Fibroblast of the conjunctiva (primary cell): ENCODE data around the gene NGEF.
A peak's percentile ranks its signal among the peaks of the same experiment; 100 is the strongest.

Experiments used
- DNase-seq: peaks from one replicate; pipeline ENCODE4 v3.0.0-alpha.2; 2010; ENCODE audit warnings: low read depth

The NGEF gene

DNA sequence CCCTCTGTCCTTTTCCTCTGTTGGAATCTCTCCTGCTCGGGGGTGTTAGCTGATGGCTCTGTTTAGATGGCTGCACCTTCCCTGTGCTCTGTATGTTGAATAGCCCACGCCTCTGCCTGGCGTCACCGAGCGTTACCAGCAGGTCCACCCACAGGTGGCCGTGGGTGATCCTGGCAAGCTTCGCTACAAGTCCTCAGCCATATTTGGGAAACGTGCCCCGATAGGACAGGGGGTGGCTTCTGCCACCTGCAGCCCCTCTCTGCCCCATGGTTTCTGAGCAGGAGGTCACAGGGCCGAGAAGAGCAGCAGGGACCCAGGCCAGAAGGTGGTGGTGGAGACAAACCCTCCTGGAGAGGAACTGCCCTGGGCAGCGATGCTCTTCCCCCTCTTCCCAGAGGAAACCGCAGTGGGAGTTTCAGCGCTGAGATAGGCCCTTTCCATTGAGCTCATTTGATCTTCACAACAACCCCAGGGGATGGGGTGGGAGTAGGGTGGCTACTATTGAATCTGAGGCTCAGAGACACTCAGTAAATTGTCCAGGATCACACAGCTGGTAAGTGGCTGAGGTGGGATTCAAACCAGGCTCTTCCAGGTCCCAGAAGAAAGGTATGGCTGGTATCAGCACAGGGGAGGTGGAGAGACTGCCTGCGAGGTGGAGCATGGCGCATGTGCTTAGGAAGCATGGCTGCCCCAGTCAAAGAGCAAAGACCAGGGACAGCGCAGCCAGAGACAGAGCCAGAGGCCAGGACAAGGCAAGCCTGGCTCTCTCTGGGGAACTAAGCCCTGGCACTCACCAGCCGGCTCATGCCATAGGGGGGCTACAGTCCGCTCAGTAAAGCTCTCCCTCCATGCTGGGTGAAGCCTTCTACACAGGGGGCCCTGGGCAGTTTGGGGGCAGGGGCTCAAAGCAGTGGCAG is 15.0 kb downstream of the NGEF start:
- no peak for DNase-seq

- no peak for DNase-seq
Measured at GRCh38 chr2:232994446-232994845, 18.6 kb downstream of the NGEF start.

DNA sequence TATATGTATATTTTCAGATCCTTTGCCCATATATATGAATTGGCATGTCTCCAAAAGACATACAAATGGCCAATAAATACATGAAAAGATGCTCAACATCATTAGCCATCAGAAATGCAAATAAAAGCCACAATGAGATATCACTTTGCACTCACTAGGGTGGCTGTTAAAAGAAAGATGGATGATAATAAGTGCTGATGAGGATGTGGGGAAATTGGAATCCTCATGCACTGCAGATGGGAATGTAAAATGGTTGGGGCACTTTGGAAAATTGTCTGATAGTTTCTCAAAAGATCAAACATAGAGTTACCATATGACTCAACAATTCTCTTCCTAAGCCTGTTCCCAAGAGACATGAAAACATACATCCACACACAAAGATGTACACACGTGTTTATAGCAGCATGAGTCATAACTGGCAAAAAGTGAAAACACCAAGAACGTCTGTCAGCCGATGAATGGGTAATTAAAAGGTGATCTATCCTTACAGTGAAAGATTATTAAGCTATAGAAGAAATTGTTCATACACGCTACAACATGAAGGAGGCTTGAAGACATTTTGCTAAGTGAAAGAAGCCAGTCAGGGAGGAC is 19.7 kb downstream of the NGEF start:
- DNase-seq, result no peak

DNA sequence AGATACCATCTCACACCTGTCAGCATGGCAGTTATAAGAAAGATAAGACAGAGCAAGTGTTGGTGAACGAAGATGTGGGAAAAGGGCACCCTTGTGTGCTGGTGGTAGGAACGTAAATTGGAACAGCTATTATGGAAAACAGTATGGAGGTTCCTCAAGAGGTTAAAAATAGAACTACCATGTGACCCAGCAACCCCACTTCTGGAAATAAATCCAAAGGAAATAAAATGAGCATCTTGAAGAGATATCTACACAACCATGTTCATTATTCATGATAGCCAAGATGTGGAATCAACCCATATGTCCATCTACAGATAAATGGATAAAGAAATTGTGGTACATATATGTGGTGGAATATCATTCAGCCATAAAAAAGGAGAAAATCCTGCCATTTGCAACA is 26.9 kb downstream of the NGEF start:
- DNase-seq, result no peak

- no peak for DNase-seq
Measured at GRCh38 chr2:232984451-232985207, 28.4 kb downstream of the NGEF start.

DNA sequence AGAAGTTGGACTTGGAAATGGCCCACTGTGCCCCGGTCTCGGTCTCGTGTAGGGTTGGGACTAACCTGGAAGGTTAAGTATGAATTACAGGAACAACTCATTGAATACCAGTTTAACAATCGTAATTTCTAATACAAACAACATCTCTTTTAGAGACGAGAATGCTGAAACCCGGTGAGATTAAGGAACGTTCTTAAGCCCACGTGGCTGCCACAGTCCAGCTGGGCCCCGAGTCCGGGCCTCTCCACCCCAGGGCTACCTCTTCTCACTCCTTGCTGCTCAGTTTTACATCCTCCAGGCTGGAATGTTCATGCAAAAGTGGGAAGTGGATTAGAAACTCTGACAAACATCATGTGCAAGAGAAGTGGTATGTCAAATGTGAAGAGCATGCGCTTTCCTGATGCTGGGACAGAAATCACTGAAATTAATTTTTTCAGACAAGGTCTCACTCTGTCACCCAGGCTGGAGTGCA is 29.4 kb downstream of the NGEF start:
- no peak for DNase-seq

DNA sequence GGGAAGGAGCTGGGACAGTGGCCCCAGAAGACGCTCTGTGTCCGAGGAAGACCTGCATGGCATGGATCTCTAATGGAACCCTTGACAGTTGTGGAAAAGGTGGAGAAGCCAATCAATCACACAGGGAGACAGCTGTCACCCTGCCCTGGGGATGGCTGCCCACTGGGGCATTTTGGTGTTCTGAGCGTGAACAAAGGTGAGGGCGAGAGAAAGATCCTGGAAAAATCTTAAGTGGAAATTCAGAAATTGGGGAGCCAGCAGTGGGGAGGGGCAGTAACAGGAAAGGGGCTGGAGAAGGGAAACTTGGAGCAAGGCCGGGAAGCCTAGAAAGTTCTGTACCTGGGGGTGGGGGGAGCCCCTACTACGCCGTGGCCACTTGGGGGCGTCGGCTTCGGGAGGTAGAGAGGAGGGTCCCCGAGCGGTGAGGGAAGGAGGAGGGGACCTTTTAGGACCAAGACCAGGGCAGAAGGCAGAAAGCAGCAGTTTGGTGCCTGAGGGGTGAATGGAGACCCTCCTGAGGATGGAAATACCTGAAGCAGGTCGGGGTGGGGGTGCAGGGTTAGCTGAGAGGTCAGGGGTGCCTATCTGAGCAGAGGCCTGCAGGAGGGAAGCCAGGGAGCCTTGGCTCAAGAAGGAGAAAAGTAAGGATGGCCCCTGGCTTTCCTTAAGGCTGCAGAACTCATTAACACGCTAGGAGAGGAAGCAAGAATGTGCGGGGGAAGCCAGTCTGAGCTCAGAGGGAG is 30.0 kb downstream of the NGEF start:
- no peak for DNase-seq

DNA sequence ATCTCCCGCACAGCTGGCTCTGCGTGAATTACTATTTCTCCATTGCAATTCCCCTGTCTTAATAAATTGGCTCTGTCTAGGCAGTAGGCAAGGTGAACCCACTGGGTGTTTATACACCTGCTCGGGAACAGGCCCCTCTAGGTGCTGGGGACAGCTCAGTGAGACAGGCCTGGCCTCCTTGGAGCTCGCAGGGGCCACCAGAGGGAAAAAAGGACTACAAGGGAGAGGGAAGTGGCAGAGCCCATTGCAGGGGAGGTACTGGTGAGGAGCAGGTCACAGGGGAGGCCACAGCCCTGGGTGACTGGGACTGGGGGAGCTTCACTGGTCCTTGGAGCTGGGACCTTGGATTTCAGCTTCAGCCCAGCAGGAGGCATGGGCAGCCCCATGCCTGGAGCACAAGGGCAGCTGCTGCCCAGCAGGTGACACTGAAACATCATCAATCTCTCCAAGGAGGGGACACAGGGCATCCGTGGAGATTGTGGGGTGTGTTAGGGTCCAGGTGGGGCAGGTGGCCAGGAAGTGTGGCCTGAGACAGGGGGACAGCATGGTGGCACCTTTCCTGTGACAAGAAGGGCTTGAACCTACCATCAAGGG is 31.2 kb downstream of the NGEF start:
- DNase-seq, result no peak

DNA sequence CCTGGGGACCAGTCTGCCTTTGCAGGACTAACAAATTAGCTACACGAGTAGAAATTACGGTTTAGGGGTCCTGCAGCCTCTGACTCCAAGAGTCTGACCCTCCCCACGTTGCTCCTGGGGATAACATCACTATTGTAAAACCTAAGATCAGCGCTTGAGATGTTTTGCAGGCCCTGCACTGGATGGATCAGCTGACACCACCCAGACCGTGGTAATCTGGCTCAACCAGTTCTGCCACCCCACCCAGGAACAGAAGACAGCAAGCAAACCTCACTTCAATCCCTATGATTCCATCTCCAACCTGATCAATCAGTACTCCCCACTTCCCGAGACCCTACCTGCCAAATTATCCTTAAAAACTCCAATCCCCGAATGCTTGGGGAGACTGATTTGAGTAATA is 31.7 kb downstream of the NGEF start:
- DNase-seq, result no peak

- no peak for DNase-seq
Measured at GRCh38 chr2:232980683-232981082, 32.4 kb downstream of the NGEF start.

- DNase-seq, result peak; percentile 27
Measured at GRCh38 chr2:232979871-232980461, 33.1 kb downstream of the NGEF start.

DNA sequence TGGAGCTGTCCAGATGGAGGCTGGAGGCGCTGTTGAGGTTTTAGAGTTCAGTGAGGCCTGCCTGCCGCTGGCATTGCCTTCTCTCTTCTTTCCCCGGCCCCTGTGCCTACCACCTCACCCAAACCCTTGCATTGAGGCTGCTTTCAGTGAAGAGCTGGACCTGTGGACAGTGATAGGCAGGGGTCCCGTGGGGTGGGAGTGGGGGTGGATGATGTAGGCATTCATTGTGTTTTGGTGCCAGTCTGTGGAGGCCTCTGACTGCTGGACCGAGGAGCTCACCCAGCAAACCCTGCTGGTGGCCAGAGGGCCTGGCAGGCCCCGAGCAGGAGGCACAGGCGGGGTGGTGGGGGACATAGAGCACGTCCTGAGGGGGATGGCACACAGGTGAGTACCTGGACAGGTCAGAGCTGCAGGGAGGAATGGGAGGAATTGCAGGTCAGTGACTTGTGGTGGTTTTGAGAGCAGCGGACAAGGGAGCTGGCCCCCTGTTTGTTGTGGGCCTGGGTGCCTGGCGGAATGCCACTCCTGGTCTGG is 35.6 kb downstream of the NGEF start:
- DNase-seq, result no peak

DNA sequence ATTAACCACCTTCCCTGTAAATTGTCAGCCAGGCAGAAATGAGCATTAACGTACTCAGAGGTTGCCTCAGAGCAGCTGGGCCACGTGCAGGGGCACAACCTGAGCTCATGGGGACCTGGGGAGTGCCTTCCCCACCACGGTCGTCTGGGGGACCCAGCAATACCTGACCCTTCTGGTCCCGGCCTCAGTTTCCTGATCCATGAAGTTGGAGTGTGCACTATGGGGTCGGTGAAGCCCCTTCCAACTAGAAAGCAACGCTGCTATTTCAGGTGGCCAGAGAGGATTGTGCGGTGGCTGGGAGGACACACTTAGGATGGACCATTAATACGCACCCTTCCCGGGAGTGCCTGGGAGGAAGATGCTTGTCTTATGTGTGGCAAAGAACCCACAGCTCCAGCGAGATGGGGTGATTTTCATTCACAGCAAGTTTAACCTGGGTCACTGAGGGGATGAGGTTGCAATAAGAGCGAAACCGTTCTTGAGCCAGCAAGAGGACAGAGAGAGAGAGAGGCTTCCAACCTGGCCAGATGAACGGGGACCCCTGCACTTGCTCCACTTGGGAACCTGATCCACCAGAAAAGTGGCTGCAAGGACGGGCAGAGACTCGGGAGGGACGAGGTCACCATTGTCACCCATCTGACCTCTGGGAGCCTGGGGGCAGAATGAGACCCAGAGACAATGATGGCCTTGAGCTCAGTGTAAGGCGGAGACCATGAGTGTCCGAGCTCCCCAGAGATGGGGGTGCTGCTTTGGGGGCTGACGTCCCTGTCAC is 36.2 kb downstream of the NGEF start:
- DNase-seq, result no peak

- DNase-seq, result no peak
Measured at GRCh38 chr2:232976176-232976575, 36.9 kb downstream of the NGEF start.

- DNase-seq, result no peak
Measured at GRCh38 chr2:232974396-232974795, 38.7 kb downstream of the NGEF start.

- no peak for DNase-seq
Measured at GRCh38 chr2:232973796-232974195, 39.3 kb downstream of the NGEF start.

GRCh38 chr2:232973011-232973735 is 39.9 kb downstream of the NGEF start:
- DNase-seq, result no peak

- no peak for DNase-seq
Measured at GRCh38 chr2:232971744-232972143, 41.3 kb downstream of the NGEF start.

DNA sequence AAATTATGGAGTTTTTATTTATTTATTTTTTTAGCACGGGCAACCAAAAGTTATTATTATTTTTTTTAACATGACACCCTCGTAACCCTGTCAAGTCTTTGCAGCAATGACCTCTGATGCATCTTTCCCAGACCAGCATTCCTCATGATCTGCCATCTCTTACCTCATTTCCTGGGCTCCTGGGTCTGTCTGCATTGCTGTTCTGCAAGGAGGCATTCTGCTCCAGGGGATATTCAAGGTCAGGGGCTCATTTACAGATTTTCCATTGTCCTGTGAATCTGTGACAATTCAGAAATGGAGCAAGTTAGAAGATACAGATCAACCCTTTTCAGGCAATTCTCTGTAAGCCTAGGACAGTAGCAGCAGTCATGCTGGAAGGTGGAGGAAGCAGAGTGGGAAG is 43.0 kb downstream of the NGEF start:
- no peak for DNase-seq

DNA sequence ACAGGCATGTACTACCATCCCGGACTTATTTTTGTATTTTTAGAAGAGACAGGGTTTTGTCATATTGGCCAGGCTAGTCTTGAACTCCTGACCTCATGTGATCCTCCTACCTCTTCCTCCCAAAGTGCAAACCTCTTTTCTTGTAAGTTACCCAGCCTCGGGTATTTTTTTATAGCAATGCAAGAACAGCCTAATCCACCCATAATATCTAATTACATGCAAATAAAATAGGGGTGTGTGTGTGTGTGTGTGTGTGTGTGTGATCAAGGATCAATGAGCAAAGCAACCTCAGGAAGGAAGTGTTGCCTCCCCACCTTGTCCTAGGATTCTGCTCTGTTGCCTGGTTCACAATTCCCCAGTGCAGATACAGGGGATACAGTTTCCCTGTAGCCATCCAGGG is 45.6 kb downstream of the NGEF start:
- DNase-seq, result no peak
